ENCODE data around the gene VAC14. TPM values are rescaled to one million over a fixed set of nuclear protein-coding genes. Genes with fewer than 3 reads are reported as not detected.

The VAC14 gene
- polyA plus RNA-seq, 1 of the 3 experiments (the other 2 are of a cell fraction) = 33.2 TPM

DNA sequence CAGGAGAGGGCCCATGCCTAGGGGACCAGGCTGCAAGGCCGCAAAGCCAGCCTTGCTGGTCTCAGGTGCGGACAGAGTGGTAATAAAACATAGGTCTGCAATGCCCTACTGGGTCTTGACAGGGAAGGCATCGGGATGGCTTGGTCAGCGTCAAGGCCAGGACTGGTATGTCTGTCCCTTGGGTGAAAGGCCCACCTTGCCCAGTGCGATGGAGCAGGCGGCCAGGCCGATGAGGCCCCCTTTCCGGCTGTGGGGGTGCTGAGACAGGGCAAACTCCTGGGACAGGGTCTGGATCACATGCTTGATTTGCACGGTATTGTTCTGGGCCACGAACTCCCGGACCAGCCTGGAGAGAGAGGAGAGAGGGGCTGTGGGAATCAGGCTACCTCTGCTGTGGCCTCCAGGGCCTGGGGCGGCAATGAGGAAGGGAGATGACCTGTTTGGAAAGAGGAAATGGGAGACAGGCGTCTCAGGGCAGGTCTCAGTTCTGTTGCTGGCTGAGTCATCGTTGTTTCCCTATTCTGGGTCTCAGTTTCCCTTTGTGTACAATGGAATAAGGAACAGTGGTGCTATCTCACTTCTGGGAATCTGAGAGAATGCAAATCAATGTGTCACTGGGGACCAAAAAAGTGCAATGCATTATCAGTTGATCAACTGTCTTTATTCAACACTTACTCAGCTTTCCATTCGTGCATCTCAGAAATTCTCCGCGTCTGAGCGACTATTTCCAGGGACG is 14.8 kb downstream of the VAC14 start:
- Histone ChIP-seq H2AFZ (ENCODE audit: low read depth) (no peak overlapping the region), H3K9ac (no peak overlapping the region), H3K27ac (ENCODE audit: low read depth in 2 of 2, low read length in 1 of 2) (no peak overlapping the region), H3F3A (replicated peaks; ENCODE audit: insufficient read depth) (no peaks in the 10 kb centered on the region), H3K27me3 (ENCODE audit: insufficient read depth) (no peaks in the 10 kb centered on the region), H4K20me1 (ENCODE audit: insufficient read depth) (peaks cover 10% of the 10 kb centered on the region; the same call in 1 of the 2 replicates), H3K9me3 (no peaks in the 10 kb centered on the region), H3K4me1 (ENCODE audit: control insufficient read depth in 1 of 2, insufficient read depth in 2 of 2, low read depth in 1 of 2, low read length in 1 of 2) (no peaks in the 10 kb centered on the region), H3K79me2 (ENCODE audit: insufficient read depth) (peaks cover 8% of the 10 kb centered on the region), H3K4me3 (ENCODE audit: low read depth in 2 of 2, low read length in 1 of 2) (no peak overlapping the region), H3K4me2 (no peak overlapping the region), H3K36me3 (replicated peaks in 1 of 2; ENCODE audit: control insufficient read depth in 1 of 2, insufficient read depth in 2 of 2, low read length in 1 of 2) (peaks cover 15 to 55% of the 10 kb centered on the region in 2 experiments), H3K9me2 (no peaks in the 10 kb centered on the region)
- WGBS (ENCODE audit: low lambda C conversion rate) = 93% methylated on average over 12 of the region's 19 CpGs
- POLR2A ChIA-PET = no interaction called here
- no peak for DNase-seq
- CTCF ChIA-PET = interaction anchor here (1.6 kb wide), 1 partner anchor 15 kb away, joined by 8 read pairs; no protein-coding TSS in a partner anchor
- TF ChIP-seq TCF12 (IDR thresholded peaks at IDR 0.05) = no peak
- TF ChIP-seq GATA2 (CRISPR knock-in tag; IDR thresholded peaks at IDR 0.05) = no peak
- no peak for TF ChIP-seq NRF1 (IDR thresholded peaks at IDR 0.05; ENCODE audit: low read depth, low read length)
- no peak for TF ChIP-seq POLR2AphosphoS5 (IDR thresholded peaks at IDR 0.05; ENCODE audit: low read depth, low read length)
- TF ChIP-seq RFX5 (IDR thresholded peaks at IDR 0.05; ENCODE audit: low read length) = no peak
- TF ChIP-seq, protein P1, sequence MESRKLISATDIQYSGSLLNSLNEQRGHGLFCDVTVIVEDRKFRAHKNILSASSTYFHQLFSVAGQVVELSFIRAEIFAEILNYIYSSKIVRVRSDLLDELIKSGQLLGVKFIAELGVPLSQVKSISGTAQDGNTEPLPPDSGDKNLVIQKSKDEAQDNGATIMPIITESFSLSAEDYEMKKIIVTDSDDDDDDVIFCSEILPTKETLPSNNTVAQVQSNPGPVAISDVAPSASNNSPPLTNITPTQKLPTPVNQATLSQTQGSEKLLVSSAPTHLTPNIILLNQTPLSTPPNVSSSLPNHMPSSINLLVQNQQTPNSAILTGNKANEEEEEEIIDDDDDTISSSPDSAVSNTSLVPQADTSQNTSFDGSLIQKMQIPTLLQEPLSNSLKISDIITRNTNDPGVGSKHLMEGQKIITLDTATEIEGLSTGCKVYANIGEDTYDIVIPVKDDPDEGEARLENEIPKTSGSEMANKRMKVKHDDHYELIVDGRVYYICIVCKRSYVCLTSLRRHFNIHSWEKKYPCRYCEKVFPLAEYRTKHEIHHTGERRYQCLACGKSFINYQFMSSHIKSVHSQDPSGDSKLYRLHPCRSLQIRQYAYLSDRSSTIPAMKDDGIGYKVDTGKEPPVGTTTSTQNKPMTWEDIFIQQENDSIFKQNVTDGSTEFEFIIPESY (IDR thresholded peaks at IDR 0.05; ENCODE audit: borderline replicate concordance, low read depth) = no peak
- TF ChIP-seq, protein P2, sequence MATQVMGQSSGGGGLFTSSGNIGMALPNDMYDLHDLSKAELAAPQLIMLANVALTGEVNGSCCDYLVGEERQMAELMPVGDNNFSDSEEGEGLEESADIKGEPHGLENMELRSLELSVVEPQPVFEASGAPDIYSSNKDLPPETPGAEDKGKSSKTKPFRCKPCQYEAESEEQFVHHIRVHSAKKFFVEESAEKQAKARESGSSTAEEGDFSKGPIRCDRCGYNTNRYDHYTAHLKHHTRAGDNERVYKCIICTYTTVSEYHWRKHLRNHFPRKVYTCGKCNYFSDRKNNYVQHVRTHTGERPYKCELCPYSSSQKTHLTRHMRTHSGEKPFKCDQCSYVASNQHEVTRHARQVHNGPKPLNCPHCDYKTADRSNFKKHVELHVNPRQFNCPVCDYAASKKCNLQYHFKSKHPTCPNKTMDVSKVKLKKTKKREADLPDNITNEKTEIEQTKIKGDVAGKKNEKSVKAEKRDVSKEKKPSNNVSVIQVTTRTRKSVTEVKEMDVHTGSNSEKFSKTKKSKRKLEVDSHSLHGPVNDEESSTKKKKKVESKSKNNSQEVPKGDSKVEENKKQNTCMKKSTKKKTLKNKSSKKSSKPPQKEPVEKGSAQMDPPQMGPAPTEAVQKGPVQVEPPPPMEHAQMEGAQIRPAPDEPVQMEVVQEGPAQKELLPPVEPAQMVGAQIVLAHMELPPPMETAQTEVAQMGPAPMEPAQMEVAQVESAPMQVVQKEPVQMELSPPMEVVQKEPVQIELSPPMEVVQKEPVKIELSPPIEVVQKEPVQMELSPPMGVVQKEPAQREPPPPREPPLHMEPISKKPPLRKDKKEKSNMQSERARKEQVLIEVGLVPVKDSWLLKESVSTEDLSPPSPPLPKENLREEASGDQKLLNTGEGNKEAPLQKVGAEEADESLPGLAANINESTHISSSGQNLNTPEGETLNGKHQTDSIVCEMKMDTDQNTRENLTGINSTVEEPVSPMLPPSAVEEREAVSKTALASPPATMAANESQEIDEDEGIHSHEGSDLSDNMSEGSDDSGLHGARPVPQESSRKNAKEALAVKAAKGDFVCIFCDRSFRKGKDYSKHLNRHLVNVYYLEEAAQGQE (IDR thresholded peaks at IDR 0.05; ENCODE audit: low read depth, low read length) = no peak
- TF ChIP-seq, protein P3, sequence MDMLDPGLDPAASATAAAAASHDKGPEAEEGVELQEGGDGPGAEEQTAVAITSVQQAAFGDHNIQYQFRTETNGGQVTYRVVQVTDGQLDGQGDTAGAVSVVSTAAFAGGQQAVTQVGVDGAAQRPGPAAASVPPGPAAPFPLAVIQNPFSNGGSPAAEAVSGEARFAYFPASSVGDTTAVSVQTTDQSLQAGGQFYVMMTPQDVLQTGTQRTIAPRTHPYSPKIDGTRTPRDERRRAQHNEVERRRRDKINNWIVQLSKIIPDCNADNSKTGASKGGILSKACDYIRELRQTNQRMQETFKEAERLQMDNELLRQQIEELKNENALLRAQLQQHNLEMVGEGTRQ (IDR thresholded peaks at IDR 0.05; ENCODE audit: borderline replicate concordance, low read depth, low read length) = no peak
- TF ChIP-seq YY1 (IDR thresholded peaks at IDR 0.05; ENCODE audit: low read depth) = no peak
- TF ChIP-seq EZH2phosphoT487 (IDR thresholded peaks at IDR 0.05; ENCODE audit: borderline replicate concordance, low read depth) = no peak
- TF ChIP-seq, protein P4, sequence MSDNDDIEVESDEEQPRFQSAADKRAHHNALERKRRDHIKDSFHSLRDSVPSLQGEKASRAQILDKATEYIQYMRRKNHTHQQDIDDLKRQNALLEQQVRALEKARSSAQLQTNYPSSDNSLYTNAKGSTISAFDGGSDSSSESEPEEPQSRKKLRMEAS (IDR thresholded peaks at IDR 0.05; ENCODE audit: low read depth) = no peak
- TF ChIP-seq FOXJ3 (CRISPR knock-in tag; IDR thresholded peaks at IDR 0.05) = no peak

All from SK-N-SH (cell line).